Measurements from ENCODE around the gene KATNB1. TPM values are rescaled to one million over a fixed set of nuclear protein-coding genes. Genes with fewer than 3 reads are reported as not detected.

KATNB1 gene
- total and polyA plus RNA-seq, 4 donors, result 14.9 to 39.3 (median 20.1) TPM

- ATAC-seq (ENCODE audit: insufficient read depth, low FRiP score) (no peak), DNase-seq (no peak)
- Histone ChIP-seq H3K4me1 (ENCODE audit: control insufficient read depth in 5 of 5, insufficient read depth in 5 of 5, low read length in 5 of 5) (peaks cover 0 to 6% (median 0%) of the 10 kb centered on the region in 5 donors), H3K36me3 (ENCODE audit: control insufficient read depth in 4 of 4, insufficient read depth in 4 of 4, low read length in 4 of 4) (no peaks in the 10 kb centered on the region), H3K27ac (ENCODE audit: low read depth in 1 of 2, low read length in 1 of 2) (no peak overlapping the region), H3K4me3 (no peak overlapping the region), H3K27me3 (ENCODE audit: control insufficient read depth in 3 of 3, insufficient read depth in 3 of 3, low read length in 2 of 3) (peaks cover 0 to 3% (median 0%) of the 10 kb centered on the region in 3 donors), H3K9me3 (ENCODE audit: control insufficient read depth in 4 of 4, insufficient read depth in 3 of 4, low read length in 3 of 4) (no peaks in the 10 kb centered on the region), H3K9ac (ENCODE audit: insufficient read depth in 1 of 2, low read length in 2 of 2) (no peak overlapping the region)
- 75 to 81% methylated on average over 4 of the region's 4 CpGs for WGBS, 2 donors
- TF ChIP-seq, protein P1, sequence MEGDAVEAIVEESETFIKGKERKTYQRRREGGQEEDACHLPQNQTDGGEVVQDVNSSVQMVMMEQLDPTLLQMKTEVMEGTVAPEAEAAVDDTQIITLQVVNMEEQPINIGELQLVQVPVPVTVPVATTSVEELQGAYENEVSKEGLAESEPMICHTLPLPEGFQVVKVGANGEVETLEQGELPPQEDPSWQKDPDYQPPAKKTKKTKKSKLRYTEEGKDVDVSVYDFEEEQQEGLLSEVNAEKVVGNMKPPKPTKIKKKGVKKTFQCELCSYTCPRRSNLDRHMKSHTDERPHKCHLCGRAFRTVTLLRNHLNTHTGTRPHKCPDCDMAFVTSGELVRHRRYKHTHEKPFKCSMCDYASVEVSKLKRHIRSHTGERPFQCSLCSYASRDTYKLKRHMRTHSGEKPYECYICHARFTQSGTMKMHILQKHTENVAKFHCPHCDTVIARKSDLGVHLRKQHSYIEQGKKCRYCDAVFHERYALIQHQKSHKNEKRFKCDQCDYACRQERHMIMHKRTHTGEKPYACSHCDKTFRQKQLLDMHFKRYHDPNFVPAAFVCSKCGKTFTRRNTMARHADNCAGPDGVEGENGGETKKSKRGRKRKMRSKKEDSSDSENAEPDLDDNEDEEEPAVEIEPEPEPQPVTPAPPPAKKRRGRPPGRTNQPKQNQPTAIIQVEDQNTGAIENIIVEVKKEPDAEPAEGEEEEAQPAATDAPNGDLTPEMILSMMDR (IDR thresholded peaks at IDR 0.05; ENCODE audit: control extremely low read depth, extremely low read depth), result no peak
These were observed 47.0 kb upstream of the KATNB1 start for GRCh38 chr16:57688487-57688986.

- Histone ChIP-seq H3K4me3 (no peak overlapping the region), H3K27me3 (ENCODE audit: control insufficient read depth in 3 of 3, insufficient read depth in 3 of 3, low read length in 2 of 3) (peaks cover 0 to 3% (median 0%) of the 10 kb centered on the region in 3 donors), H3K9me3 (ENCODE audit: control insufficient read depth in 4 of 4, insufficient read depth in 3 of 4, low read length in 3 of 4) (no peaks in the 10 kb centered on the region), H3K4me1 (ENCODE audit: control insufficient read depth in 5 of 5, insufficient read depth in 5 of 5, low read length in 5 of 5) (peaks cover 0 to 6% (median 0%) of the 10 kb centered on the region in 5 donors), H3K9ac (ENCODE audit: insufficient read depth in 1 of 2, low read length in 2 of 2) (no peak overlapping the region), H3K27ac (ENCODE audit: low read depth in 1 of 2, low read length in 1 of 2) (peak overlapping the region in 1 of 2 donors; percentile 18), H3K36me3 (ENCODE audit: control insufficient read depth in 4 of 4, insufficient read depth in 4 of 4, low read length in 4 of 4) (no peaks in the 10 kb centered on the region)
- TF ChIP-seq, protein P1 (IDR thresholded peaks at IDR 0.05; ENCODE audit: control extremely low read depth, extremely low read depth), result no peak
- DNase-seq (no peak), ATAC-seq (ENCODE audit: insufficient read depth, low FRiP score) (no peak)
- 20 to 32% methylated on average over 12 to 15 of the region's 15 CpGs for WGBS, 2 donors
These were observed 46.4 kb upstream of the KATNB1 start for GRCh38 chr16:57688987-57689761.

DNA sequence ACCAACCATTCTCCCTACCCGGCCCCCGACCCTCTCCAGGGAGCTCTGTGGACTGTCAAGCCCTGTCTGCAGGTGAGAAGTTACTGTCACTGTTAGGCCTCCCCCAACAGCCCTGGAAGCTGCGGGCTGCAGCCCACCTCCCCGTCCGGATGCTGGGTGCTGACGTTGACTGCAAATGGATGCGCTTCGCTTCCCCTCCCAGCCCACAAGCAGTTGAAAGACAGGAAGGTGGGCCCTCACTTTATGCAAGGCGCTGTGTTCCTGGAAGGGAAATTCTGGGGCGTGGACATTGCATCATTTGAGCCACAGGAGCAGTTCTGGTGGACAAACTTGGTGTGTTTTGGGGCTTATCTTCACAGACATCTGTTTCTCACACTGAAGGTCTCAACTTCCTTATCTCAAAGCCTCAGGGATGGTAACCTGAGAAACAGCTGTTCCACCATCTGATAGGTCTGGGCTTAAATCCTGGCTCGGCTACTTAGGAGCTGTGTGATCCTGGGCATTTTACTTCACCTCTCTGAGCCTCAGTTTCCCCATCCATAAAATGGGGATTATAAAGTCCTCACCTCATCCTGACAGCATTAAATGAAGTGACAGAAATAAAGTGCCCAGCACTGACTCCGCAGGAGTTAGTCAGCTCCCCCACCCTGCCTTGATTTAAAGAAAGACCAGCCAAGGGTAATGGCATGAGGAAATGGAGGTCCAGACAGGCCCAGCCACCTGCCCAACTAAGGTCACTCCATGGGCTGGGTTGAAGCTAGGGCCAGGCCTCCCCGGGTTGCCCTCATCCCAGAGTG lies 45.6 kb upstream of the KATNB1 start:
- 26 to 43% methylated on average over 13 of the region's 13 CpGs for WGBS, 2 donors
- Histone ChIP-seq H3K36me3 (ENCODE audit: control insufficient read depth in 4 of 4, insufficient read depth in 4 of 4, low read length in 4 of 4) (no peaks in the 10 kb centered on the region), H3K4me3 (no peak overlapping the region), H3K9me3 (ENCODE audit: control insufficient read depth in 4 of 4, insufficient read depth in 3 of 4, low read length in 3 of 4) (no peaks in the 10 kb centered on the region), H3K4me1 (ENCODE audit: control insufficient read depth in 5 of 5, insufficient read depth in 5 of 5, low read length in 5 of 5) (peaks cover 0 to 6% (median 0%) of the 10 kb centered on the region in 5 donors), H3K27ac (ENCODE audit: low read depth in 1 of 2, low read length in 1 of 2) (no peak overlapping the region), H3K27me3 (ENCODE audit: control insufficient read depth in 3 of 3, insufficient read depth in 3 of 3, low read length in 2 of 3) (peaks cover 0 to 3% (median 0%) of the 10 kb centered on the region in 3 donors), H3K9ac (ENCODE audit: insufficient read depth in 1 of 2, low read length in 2 of 2) (no peak overlapping the region)
- DNase-seq (peak in 2 of 3 donors; percentile 29 to 37), ATAC-seq (ENCODE audit: insufficient read depth, low FRiP score) (no peak)
- TF ChIP-seq, protein P1 (IDR thresholded peaks at IDR 0.05; ENCODE audit: control extremely low read depth, extremely low read depth), result no peak

Data from lung (tissue), 12 donors.